ENCODE results near the gene PPP6R2.
"Not testable (repeated sequence)": the region's sequence is repeated elsewhere in the genome, so short reads cannot be mapped to it uniquely, and the experiment has no call there.

Gene PPP6R2

GRCh38 chr22:50432131-50432876, 89.2 kb downstream of the PPP6R2 start:
- Histone ChIP-seq H4K20me1 (ENCODE audit: insufficient read depth, low read length, poor library complexity, severe bottlenecking) (no peaks in the 10 kb centered on the region), H2AFZ (ENCODE audit: low read length) (no peak overlapping the region), H3K79me2 (ENCODE audit: insufficient read depth, low read length) (no peaks in the 10 kb centered on the region), H3K9me3 (ENCODE audit: insufficient read depth, low read depth, low read length) (no peaks in the 10 kb centered on the region), H3F3A (ENCODE audit: low read depth) (no peaks in the 10 kb centered on the region), H3K9ac (ENCODE audit: low read depth, low read length, poor library complexity, severe bottlenecking) (no peak overlapping the region), H3K9me2 (replicated peaks; ENCODE audit: low read depth, low read length) (no peaks in the 10 kb centered on the region), H3K36me3 (ENCODE audit: insufficient read depth, low read length) (peaks cover 47% of the 10 kb centered on the region; the same call in 1 of the 2 replicates), H3K4me2 (ENCODE audit: low read depth, low read length, poor library complexity, severe bottlenecking) (no peak overlapping the region), H3K4me1 (ENCODE audit: insufficient read depth, low read length, poor library complexity, severe bottlenecking) (no peaks in the 10 kb centered on the region), H3K27me3 (ENCODE audit: insufficient read depth, low read length, poor library complexity, severe bottlenecking) (no peaks in the 10 kb centered on the region), H3K4me3 (ENCODE audit: low read length, poor library complexity, severe bottlenecking) (no peak overlapping the region)
- TF ChIP-seq CTCF (conservative IDR thresholded peaks at IDR 0.05; ENCODE audit: low read length) (no peak), EZH2phosphoT487 (IDR thresholded peaks at IDR 0.05; ENCODE audit: borderline replicate concordance) (no peak)

- not testable (repeated sequence) for H3K4me3 ChIP-seq (ENCODE audit: low read length, poor library complexity, severe bottlenecking); H2AFZ ChIP-seq (ENCODE audit: low read length); H3K9ac ChIP-seq (ENCODE audit: low read depth, low read length, poor library complexity, severe bottlenecking); H3K4me1 ChIP-seq (ENCODE audit: insufficient read depth, low read length, poor library complexity, severe bottlenecking); H3K79me2 ChIP-seq (ENCODE audit: insufficient read depth, low read length); H3F3A ChIP-seq (ENCODE audit: low read depth); H3K9me3 ChIP-seq (ENCODE audit: insufficient read depth, low read depth, low read length); H4K20me1 ChIP-seq (ENCODE audit: insufficient read depth, low read length, poor library complexity, severe bottlenecking); H3K27me3 ChIP-seq (ENCODE audit: insufficient read depth, low read length, poor library complexity, severe bottlenecking); H3K4me2 ChIP-seq (ENCODE audit: low read depth, low read length, poor library complexity, severe bottlenecking); H3K9me2 ChIP-seq (replicated peaks; ENCODE audit: low read depth, low read length)
- peaks cover 50% of the 10 kb centered on the region; the same call in 1 of the 2 replicates for H3K36me3 ChIP-seq (ENCODE audit: insufficient read depth, low read length)
Observed at GRCh38 chr22:50432877-50433510, 89.9 kb downstream of the PPP6R2 start.

- no peak for TF ChIP-seq CTCF (conservative IDR thresholded peaks at IDR 0.05; ENCODE audit: low read length)
- no peak for TF ChIP-seq EZH2phosphoT487 (IDR thresholded peaks at IDR 0.05; ENCODE audit: borderline replicate concordance)
- Histone ChIP-seq H3F3A (ENCODE audit: low read depth) (no peaks in the 10 kb centered on the region), H3K4me1 (ENCODE audit: insufficient read depth, low read length, poor library complexity, severe bottlenecking) (no peaks in the 10 kb centered on the region), H3K9ac (ENCODE audit: low read depth, low read length, poor library complexity, severe bottlenecking) (no peak overlapping the region), H4K20me1 (ENCODE audit: insufficient read depth, low read length, poor library complexity, severe bottlenecking) (no peaks in the 10 kb centered on the region), H3K4me2 (ENCODE audit: low read depth, low read length, poor library complexity, severe bottlenecking) (no peak overlapping the region), H3K9me2 (replicated peaks; ENCODE audit: low read depth, low read length) (no peaks in the 10 kb centered on the region), H3K9me3 (ENCODE audit: insufficient read depth, low read depth, low read length) (no peaks in the 10 kb centered on the region), H3K27me3 (ENCODE audit: insufficient read depth, low read length, poor library complexity, severe bottlenecking) (no peaks in the 10 kb centered on the region), H2AFZ (ENCODE audit: low read length) (no peak overlapping the region), H3K4me3 (ENCODE audit: low read length, poor library complexity, severe bottlenecking) (no peak overlapping the region), H3K36me3 (ENCODE audit: insufficient read depth, low read length) (peaks cover 48% of the 10 kb centered on the region; the same call in 1 of the 2 replicates), H3K79me2 (ENCODE audit: insufficient read depth, low read length) (no peaks in the 10 kb centered on the region)
Observed at GRCh38 chr22:50434849-50435248, 91.7 kb downstream of the PPP6R2 start.

All from Loucy (cell line).